Stimulated activated CD8-positive, alpha-beta memory T cell treated with anti-CD3 and anti-CD28 coated beads, Interleukin-7, amount 100 ng/mL, for 48 hours (primary cell): ENCODE results near the gene CAVIN3.

ENCODE experiments used
- DNase-seq, 2 donors: peaks; one replicate each; pipeline ENCODE4 v3.0.0-alpha.2; 2020; ENCODE audit warnings: low read depth in 1 of 2; ENCODE audit errors: extremely low read depth in 1 of 2

Gene CAVIN3

GRCh38 chr11:6320411-6321155 is at the start of gene CAVIN3:
TSS of gene CAVIN3 (minus strand) at chr11:6320501. CDS start at chr11:6320476, 25 bp downstream.
- peak; percentile 81 to 87 for DNase-seq

GRCh38 chr11:6365659-6366058 is 45.4 kb upstream of the CAVIN3 start:
- no peak for DNase-seq

- peak; percentile 53 to 64 for DNase-seq
Measured at GRCh38 chr11:6362873-6363678, 42.8 kb upstream of the CAVIN3 start.

- DNase-seq, result no peak
Measured at GRCh38 chr11:6362185-6362872, 42.0 kb upstream of the CAVIN3 start.

- no peak for DNase-seq
Measured at GRCh38 chr11:6360183-6360582, 39.9 kb upstream of the CAVIN3 start.

- peak; percentile 32 to 56 for DNase-seq
Measured at GRCh38 chr11:6357222-6357621, 36.9 kb upstream of the CAVIN3 start.

- no peak for DNase-seq
Measured at GRCh38 chr11:6356503-6357055, 36.3 kb upstream of the CAVIN3 start.

GRCh38 chr11:6354651-6355485 is 34.6 kb upstream of the CAVIN3 start:
- no peak for DNase-seq

GRCh38 chr11:6353367-6353987 is 33.2 kb upstream of the CAVIN3 start:
- DNase-seq, result peak in 1 of 2 donors; percentile 33

- peak in 1 of 2 donors; percentile 16 for DNase-seq
Measured at GRCh38 chr11:6351782-6352382, 31.6 kb upstream of the CAVIN3 start.

- DNase-seq, result no peak
Measured at GRCh38 chr11:6350486-6350885, 30.2 kb upstream of the CAVIN3 start.

- no peak for DNase-seq
Measured at GRCh38 chr11:6350043-6350442, 29.7 kb upstream of the CAVIN3 start.

- DNase-seq, result no peak
Measured at GRCh38 chr11:6345366-6345765, 25.1 kb upstream of the CAVIN3 start.

GRCh38 chr11:6336293-6336692 is 16.0 kb upstream of the CAVIN3 start:
- DNase-seq, result no peak

GRCh38 chr11:6334806-6335205 is 14.5 kb upstream of the CAVIN3 start:
- DNase-seq, result no peak

GRCh38 chr11:6333095-6333494 is 12.8 kb upstream of the CAVIN3 start:
- no peak for DNase-seq

- DNase-seq, result no peak
Measured at GRCh38 chr11:6332066-6332465, 11.8 kb upstream of the CAVIN3 start.

GRCh38 chr11:6328321-6328720 is 8.0 kb upstream of the CAVIN3 start:
- DNase-seq, result no peak

GRCh38 chr11:6327806-6328205 is 7.5 kb upstream of the CAVIN3 start:
- DNase-seq, result no peak
